ENCODE results near the gene PNPLA7.
A peak's percentile ranks its signal among the peaks of the same experiment; 100 is the strongest.

Gene PNPLA7

DNA sequence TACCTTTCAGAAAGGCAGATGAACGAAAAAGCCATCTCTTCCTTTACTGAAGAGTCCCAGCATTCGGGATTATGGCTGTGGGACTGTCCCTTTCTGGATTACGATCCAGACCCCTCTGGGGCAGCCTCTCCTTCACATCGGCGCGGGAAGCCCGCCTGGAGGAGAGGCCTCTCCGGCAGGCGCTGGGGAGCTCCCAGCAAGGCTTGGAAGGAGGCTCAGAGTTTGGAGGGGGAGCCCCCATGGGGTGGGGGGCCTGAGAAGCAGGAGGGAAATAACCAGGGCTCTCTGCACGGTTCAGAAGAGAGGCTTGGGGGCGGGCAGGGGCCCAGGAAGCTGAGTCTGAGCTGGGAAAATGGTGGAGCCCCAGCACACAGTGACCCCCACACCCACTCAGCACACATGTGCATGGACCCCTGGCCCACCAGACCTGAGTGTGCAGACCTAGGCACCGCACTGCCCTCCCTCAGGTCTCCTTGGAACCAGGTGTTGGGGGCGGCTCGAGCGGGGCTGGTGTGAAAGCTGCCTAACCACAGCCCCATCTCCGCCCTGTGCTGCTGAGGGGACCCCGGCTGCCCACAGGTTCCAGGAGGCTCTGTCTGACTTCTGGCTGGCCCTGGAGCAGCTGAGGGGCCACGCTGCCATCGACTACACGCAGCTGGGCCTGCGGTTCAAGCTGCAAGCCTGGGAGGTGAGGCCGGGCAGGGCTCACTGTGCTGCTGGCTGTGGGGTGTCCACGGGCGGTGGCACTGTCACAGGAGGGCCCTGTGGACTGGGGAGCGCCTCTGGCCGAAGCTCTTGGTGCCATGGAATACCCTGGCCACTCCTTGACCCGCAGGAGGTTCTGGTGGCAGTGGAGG, 122.5 kb downstream of the PNPLA7 start:
- Histone ChIP-seq H3K9me3 (ENCODE audit: control insufficient read depth, insufficient read depth, low read depth, low read length) (no peaks in the 10 kb centered on the region), H3K4me3 (ENCODE audit: low read depth, low read length) (no peak overlapping the region), H3K27ac (ENCODE audit: extremely low read depth, low read depth, low read length) (no peak overlapping the region), H3K4me1 (ENCODE audit: control insufficient read depth, insufficient read depth, low read length) (no peaks in the 10 kb centered on the region), H3K36me3 (ENCODE audit: control insufficient read depth in 2 of 2, insufficient read depth in 1 of 2, low read length in 2 of 2) (no peaks in the 10 kb centered on the region; a peak in 1 of 3 replicates)
- CTCF ChIA-PET = interaction anchor here (0.6 to 3.4 kb wide), 3 partner anchors 17 to 125 kb away, joined by 3 to 19 read pairs (median 3); no protein-coding TSS in a partner anchor
- POLR2A ChIA-PET = interaction anchor here (0.5 to 0.9 kb wide), 3 partner anchors 14 to 32 kb away, joined by 3 to 4 read pairs (median 4); partner anchors contain the start of genes ENTPD8 and NSMF
- TF ChIP-seq ZNF140 (tag by site-specific recombination; IDR thresholded peaks at IDR 0.05) (no peak), MYNN (tag by site-specific recombination; IDR thresholded peaks at IDR 0.05; ENCODE audit: borderline replicate concordance) (no peak), ZNF155 (tag by site-specific recombination; IDR thresholded peaks at IDR 0.05) (no peak), KLF10 (tag by site-specific recombination; IDR thresholded peaks at IDR 0.05) (no peak), GLIS2 (tag by site-specific recombination; IDR thresholded peaks at IDR 0.05) (0 out of 2 replicates have a peak, but pooled peaks have one; percentile 15), KLF1 (tag by site-specific recombination; IDR thresholded peaks at IDR 0.05) (0 out of 2 replicates have a peak, but pooled peaks have one; percentile 17), ZNF544 (tag by site-specific recombination; IDR thresholded peaks at IDR 0.05) (no peak), ZNF292 (tag by site-specific recombination; IDR thresholded peaks at IDR 0.05; ENCODE audit: borderline replicate concordance, low read depth) (no peak), ZNF174 (tag by site-specific recombination; IDR thresholded peaks at IDR 0.05) (no peak), ZNF221 (tag by site-specific recombination; IDR thresholded peaks at IDR 0.05; ENCODE audit: borderline replicate concordance) (no peak), HOXD13 (CRISPR knock-in tag; IDR thresholded peaks at IDR 0.05; ENCODE audit: borderline replicate concordance) (no peak)
- TF ChIP-seq, protein P1, sequence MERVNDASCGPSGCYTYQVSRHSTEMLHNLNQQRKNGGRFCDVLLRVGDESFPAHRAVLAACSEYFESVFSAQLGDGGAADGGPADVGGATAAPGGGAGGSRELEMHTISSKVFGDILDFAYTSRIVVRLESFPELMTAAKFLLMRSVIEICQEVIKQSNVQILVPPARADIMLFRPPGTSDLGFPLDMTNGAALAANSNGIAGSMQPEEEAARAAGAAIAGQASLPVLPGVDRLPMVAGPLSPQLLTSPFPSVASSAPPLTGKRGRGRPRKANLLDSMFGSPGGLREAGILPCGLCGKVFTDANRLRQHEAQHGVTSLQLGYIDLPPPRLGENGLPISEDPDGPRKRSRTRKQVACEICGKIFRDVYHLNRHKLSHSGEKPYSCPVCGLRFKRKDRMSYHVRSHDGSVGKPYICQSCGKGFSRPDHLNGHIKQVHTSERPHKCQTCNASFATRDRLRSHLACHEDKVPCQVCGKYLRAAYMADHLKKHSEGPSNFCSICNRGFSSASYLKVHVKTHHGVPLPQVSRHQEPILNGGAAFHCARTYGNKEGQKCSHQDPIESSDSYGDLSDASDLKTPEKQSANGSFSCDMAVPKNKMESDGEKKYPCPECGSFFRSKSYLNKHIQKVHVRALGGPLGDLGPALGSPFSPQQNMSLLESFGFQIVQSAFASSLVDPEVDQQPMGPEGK (tag by site-specific recombination; IDR thresholded peaks at IDR 0.05) = 0 out of 2 replicates have a peak, but pooled peaks have one; percentile 10
- TF ChIP-seq, protein P2, sequence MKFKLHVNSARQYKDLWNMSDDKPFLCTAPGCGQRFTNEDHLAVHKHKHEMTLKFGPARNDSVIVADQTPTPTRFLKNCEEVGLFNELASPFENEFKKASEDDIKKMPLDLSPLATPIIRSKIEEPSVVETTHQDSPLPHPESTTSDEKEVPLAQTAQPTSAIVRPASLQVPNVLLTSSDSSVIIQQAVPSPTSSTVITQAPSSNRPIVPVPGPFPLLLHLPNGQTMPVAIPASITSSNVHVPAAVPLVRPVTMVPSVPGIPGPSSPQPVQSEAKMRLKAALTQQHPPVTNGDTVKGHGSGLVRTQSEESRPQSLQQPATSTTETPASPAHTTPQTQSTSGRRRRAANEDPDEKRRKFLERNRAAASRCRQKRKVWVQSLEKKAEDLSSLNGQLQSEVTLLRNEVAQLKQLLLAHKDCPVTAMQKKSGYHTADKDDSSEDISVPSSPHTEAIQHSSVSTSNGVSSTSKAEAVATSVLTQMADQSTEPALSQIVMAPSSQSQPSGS (tag by site-specific recombination; IDR thresholded peaks at IDR 0.05; ENCODE audit: low read depth) = no peak

DNA sequence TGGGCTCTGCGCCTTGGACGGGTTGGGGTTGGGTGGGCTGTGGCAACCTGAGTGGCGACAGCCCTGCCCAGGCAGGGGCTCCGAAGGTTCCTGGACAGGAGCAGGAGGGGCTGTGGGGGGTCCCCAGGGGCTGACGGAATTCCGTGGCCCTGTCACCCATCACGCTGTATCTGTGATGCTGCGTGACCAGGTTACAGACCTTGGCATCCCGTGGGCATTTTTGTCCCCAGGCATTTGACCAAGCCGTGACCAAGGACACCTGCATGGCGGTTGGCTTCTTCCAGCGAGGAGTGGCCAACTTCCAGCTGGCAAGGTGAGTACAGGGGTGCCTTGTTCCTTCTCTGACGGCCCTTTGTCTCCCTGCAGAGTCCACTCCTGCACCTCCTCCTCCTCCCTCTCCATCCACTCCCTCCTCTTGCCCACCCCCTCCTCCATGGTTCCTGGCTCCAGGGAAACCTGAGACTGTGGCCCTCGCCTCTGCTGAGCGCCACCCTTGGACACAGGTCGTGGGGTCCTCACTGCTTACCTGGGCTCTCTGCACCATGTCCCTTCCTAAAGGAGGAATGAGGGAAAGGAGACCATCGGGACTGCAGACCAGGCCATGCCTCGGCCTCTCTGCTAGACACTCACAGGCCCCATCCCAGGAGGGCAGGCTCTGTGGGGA, 124.1 kb downstream of the PNPLA7 start:
- no peak for TF ChIP-seq ZNF843 (tag by site-specific recombination; IDR thresholded peaks at IDR 0.05)
- TF ChIP-seq ZNF48 (tag by site-specific recombination; IDR thresholded peaks at IDR 0.05) = no peak
- TF ChIP-seq, protein P3, sequence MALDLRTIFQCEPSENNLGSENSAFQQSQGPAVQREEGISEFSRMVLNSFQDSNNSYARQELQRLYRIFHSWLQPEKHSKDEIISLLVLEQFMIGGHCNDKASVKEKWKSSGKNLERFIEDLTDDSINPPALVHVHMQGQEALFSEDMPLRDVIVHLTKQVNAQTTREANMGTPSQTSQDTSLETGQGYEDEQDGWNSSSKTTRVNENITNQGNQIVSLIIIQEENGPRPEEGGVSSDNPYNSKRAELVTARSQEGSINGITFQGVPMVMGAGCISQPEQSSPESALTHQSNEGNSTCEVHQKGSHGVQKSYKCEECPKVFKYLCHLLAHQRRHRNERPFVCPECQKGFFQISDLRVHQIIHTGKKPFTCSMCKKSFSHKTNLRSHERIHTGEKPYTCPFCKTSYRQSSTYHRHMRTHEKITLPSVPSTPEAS (tag by site-specific recombination; IDR thresholded peaks at IDR 0.05) = no peak
- TF ChIP-seq ZNF2 (tag by site-specific recombination; IDR thresholded peaks at IDR 0.05) = no peak
- no peak for TF ChIP-seq ZNF16 (tag by site-specific recombination; IDR thresholded peaks at IDR 0.05; ENCODE audit: low read depth)
- no peak for TF ChIP-seq ZNF121 (tag by site-specific recombination; IDR thresholded peaks at IDR 0.05)
- no peak for TF ChIP-seq ZBTB7A (tag by site-specific recombination; IDR thresholded peaks at IDR 0.05; ENCODE audit: low read depth)
- TF ChIP-seq, protein P4, sequence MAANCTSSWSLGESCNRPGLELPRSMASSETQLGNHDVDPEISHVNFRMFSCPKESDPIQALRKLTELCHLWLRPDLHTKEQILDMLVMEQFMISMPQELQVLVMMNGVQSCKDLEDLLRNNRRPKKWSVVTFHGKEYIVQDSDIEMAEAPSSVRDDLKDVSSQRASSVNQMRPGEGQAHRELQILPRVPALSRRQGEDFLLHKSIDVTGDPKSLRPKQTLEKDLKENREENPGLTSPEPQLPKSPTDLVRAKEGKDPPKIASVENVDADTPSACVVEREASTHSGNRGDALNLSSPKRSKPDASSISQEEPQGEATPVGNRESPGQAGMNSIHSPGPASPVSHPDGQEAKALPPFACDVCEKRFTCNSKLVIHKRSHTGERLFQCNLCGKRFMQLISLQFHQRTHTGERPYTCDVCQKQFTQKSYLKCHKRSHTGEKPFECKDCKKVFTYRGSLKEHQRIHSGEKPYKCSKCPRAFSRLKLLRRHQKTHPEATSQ (tag by site-specific recombination; IDR thresholded peaks at IDR 0.05) = no peak
- TF ChIP-seq, protein P5, sequence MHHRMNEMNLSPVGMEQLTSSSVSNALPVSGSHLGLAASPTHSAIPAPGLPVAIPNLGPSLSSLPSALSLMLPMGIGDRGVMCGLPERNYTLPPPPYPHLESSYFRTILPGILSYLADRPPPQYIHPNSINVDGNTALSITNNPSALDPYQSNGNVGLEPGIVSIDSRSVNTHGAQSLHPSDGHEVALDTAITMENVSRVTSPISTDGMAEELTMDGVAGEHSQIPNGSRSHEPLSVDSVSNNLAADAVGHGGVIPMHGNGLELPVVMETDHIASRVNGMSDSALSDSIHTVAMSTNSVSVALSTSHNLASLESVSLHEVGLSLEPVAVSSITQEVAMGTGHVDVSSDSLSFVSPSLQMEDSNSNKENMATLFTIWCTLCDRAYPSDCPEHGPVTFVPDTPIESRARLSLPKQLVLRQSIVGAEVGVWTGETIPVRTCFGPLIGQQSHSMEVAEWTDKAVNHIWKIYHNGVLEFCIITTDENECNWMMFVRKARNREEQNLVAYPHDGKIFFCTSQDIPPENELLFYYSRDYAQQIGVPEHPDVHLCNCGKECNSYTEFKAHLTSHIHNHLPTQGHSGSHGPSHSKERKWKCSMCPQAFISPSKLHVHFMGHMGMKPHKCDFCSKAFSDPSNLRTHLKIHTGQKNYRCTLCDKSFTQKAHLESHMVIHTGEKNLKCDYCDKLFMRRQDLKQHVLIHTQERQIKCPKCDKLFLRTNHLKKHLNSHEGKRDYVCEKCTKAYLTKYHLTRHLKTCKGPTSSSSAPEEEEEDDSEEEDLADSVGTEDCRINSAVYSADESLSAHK (tag by site-specific recombination; IDR thresholded peaks at IDR 0.05) = no peak
- TF ChIP-seq ZFP37 (tag by site-specific recombination; IDR thresholded peaks at IDR 0.05) = no peak
- no peak for TF ChIP-seq EGR2 (tag by site-specific recombination; IDR thresholded peaks at IDR 0.05; ENCODE audit: low read depth)
- TF ChIP-seq HOXC10 (CRISPR knock-in tag; IDR thresholded peaks at IDR 0.05) = no peak
- Histone ChIP-seq H3K4me3 (ENCODE audit: low read depth, low read length) (no peak overlapping the region), H3K9me3 (ENCODE audit: control insufficient read depth, insufficient read depth, low read depth, low read length) (no peaks in the 10 kb centered on the region), H3K4me1 (ENCODE audit: control insufficient read depth, insufficient read depth, low read length) (peaks cover 7% of the 10 kb centered on the region), H3K27ac (ENCODE audit: extremely low read depth, low read depth, low read length) (no peak overlapping the region), H3K36me3 (ENCODE audit: control insufficient read depth in 2 of 2, insufficient read depth in 1 of 2, low read length in 2 of 2) (no peaks in the 10 kb centered on the region; a peak in 1 of 3 replicates)
- CTCF ChIA-PET = interaction anchor here (3.4 kb wide), 1 partner anchor 18 kb away, joined by 19 read pairs; no protein-coding TSS in a partner anchor
- POLR2A ChIA-PET = no interaction called here

All from HEK293 (cell line).